ENCODE measurements around the gene MED13.
A peak's percentile ranks its signal among the peaks of the same experiment; 100 is the strongest.
"Not testable (repeated sequence)": the region's sequence is repeated elsewhere in the genome, so short reads cannot be mapped to it uniquely, and the experiment has no call there.

MED13 gene

GRCh38 chr17:62085511-62086408 is 20.7 kb upstream of the MED13 start:
- DNase-seq = no peak

GRCh38 chr17:62084585-62084984 is 19.5 kb upstream of the MED13 start:
- DNase-seq = no peak

- no peak for DNase-seq
Measured at GRCh38 chr17:62083651-62084050, 18.6 kb upstream of the MED13 start.

GRCh38 chr17:62080647-62081046 is 15.6 kb upstream of the MED13 start:
- DNase-seq = no peak

GRCh38 chr17:62078009-62078408 is 12.9 kb upstream of the MED13 start:
- no peak for DNase-seq

GRCh38 chr17:62076864-62077788 is 12.0 kb upstream of the MED13 start:
- DNase-seq = no peak

GRCh38 chr17:62075308-62075815 is 10.3 kb upstream of the MED13 start:
- DNase-seq = no peak

GRCh38 chr17:62073993-62074392 is 8.9 kb upstream of the MED13 start:
- DNase-seq = no peak

GRCh38 chr17:62072855-62073254 is 7.8 kb upstream of the MED13 start:
- DNase-seq = not testable (repeated sequence)

GRCh38 chr17:62070900-62071299 is 5.8 kb upstream of the MED13 start:
- no peak for DNase-seq

GRCh38 chr17:62067165-62068145 is 2.4 kb upstream of the MED13 start:
- DNase-seq = no peak

GRCh38 chr17:62065611-62066468 is 762 bp upstream of the MED13 start:
- DNase-seq = peak; percentile 98

- DNase-seq = no peak
Measured at GRCh38 chr17:62064029-62064790, 868 bp downstream of the MED13 start.

- no peak for DNase-seq
Measured at GRCh38 chr17:62062944-62063343, 2.1 kb downstream of the MED13 start.

- DNase-seq = no peak
Measured at GRCh38 chr17:62062302-62062701, 2.8 kb downstream of the MED13 start.

- no peak for DNase-seq
Measured at GRCh38 chr17:62059414-62059813, 5.7 kb downstream of the MED13 start.

GRCh38 chr17:62058611-62059010 is 6.5 kb downstream of the MED13 start:
- DNase-seq = no peak

- DNase-seq = no peak
Measured at GRCh38 chr17:62057696-62058095, 7.4 kb downstream of the MED13 start.

- no peak for DNase-seq
Measured at GRCh38 chr17:62052765-62053338, 12.2 kb downstream of the MED13 start.

- DNase-seq = no peak
Measured at GRCh38 chr17:62051053-62051452, 14.0 kb downstream of the MED13 start.

Measured in activated CD8-positive, alpha-beta memory T cell treated with anti-CD3 and anti-CD28 coated beads, Interleukin-2, amount 50 U/mL, for 48 hours (primary cell).